ENCODE measurements around the gene CTSL. TPM values are rescaled to one million over a fixed set of nuclear protein-coding genes. Genes with fewer than 3 reads are reported as not detected.
A peak's percentile ranks its signal among the peaks of the same experiment; 100 is the strongest.

Gene CTSL
- total and polyA plus RNA-seq, 4 donors, result 109 to 1,526 (median 213) TPM

DNA sequence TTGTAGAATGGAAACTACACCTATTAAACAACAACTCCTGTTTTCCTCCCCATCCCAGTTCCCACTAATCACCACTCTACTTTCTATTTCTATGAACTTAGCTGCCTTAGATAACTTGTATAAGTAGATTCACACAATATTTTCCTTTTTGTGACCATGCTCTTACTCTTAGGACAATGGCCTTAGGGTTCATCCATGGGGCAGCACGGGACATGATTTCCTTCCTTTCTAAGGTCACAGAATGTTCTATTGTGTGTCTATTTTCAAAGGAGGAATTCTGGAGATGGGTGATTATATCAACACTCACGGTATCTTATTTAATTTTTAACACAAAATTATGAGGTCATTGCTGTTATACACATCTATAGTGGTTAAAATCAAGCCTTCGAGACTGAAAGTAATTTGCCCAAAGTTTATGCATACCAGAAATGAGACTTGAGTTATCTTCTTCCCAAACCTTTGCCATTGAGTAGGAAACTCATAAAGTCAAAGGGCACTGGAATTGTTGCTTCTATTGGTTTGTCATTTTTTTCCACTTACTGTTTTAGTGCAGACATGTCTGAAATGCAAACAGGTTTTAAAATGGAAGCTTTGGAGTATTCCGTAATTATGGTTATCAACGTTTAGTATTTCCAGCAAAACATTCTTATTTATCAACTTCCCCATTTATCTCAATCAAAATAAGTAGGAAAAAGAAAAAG is 23.6 kb downstream of the CTSL start:
- H3K4me3 ChIP-seq, result no peak overlapping the region
- H3K9ac ChIP-seq (ENCODE audit: insufficient read depth in 1 of 2, low read length in 2 of 2), result no peak overlapping the region
- TF ChIP-seq, protein P1, sequence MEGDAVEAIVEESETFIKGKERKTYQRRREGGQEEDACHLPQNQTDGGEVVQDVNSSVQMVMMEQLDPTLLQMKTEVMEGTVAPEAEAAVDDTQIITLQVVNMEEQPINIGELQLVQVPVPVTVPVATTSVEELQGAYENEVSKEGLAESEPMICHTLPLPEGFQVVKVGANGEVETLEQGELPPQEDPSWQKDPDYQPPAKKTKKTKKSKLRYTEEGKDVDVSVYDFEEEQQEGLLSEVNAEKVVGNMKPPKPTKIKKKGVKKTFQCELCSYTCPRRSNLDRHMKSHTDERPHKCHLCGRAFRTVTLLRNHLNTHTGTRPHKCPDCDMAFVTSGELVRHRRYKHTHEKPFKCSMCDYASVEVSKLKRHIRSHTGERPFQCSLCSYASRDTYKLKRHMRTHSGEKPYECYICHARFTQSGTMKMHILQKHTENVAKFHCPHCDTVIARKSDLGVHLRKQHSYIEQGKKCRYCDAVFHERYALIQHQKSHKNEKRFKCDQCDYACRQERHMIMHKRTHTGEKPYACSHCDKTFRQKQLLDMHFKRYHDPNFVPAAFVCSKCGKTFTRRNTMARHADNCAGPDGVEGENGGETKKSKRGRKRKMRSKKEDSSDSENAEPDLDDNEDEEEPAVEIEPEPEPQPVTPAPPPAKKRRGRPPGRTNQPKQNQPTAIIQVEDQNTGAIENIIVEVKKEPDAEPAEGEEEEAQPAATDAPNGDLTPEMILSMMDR (IDR thresholded peaks at IDR 0.05; ENCODE audit: control extremely low read depth, extremely low read depth), result no peak
- 54 to 75% methylated on average over 5 of the region's 5 CpGs for WGBS, 2 donors
- no peak overlapping the region for H3K27ac ChIP-seq (ENCODE audit: low read depth in 1 of 2, low read length in 1 of 2)
- no peaks in the 10 kb centered on the region for H3K27me3 ChIP-seq (ENCODE audit: control insufficient read depth in 3 of 3, insufficient read depth in 3 of 3, low read length in 2 of 3)
- DNase-seq (peak in 1 of 3 donors; percentile 23), ATAC-seq (ENCODE audit: insufficient read depth, low FRiP score) (no peak)
- H3K4me1 ChIP-seq (ENCODE audit: control insufficient read depth in 5 of 5, insufficient read depth in 5 of 5, low read length in 5 of 5), result no peaks in the 10 kb centered on the region
- no peaks in the 10 kb centered on the region for H3K36me3 ChIP-seq (ENCODE audit: control insufficient read depth in 4 of 4, insufficient read depth in 4 of 4, low read length in 4 of 4)
- H3K9me3 ChIP-seq (ENCODE audit: control insufficient read depth in 4 of 4, insufficient read depth in 3 of 4, low read length in 3 of 4), result peaks cover 0 to 9% (median 1%) of the 10 kb centered on the region in 4 donors

DNA sequence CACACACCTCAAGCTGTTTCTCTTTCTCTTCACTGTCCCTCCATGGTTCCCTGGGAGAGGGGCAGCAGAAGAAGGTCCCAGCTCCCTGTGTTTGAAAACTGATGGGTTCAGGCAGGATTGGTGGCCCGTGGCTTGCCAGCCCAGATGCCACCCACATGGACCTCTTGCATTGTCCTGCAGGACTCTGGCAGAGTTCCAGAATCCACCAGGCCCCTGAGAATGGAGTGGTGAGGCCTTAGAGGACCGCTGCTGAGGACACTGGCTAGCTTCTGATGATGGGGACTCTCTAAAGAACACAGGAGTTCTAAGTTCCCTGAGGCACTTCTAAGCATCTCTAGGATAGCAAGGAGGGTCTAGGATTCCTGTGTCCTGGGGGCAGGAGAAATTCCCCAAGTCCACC is 24.8 kb downstream of the CTSL start:
- TF ChIP-seq, protein P1 (IDR thresholded peaks at IDR 0.05; ENCODE audit: control extremely low read depth, extremely low read depth), result no peak
- H3K36me3 ChIP-seq (ENCODE audit: control insufficient read depth in 4 of 4, insufficient read depth in 4 of 4, low read length in 4 of 4), result no peaks in the 10 kb centered on the region
- no peak overlapping the region for H3K4me3 ChIP-seq
- no peaks in the 10 kb centered on the region for H3K4me1 ChIP-seq (ENCODE audit: control insufficient read depth in 5 of 5, insufficient read depth in 5 of 5, low read length in 5 of 5)
- DNase-seq, result no peak
- no peaks in the 10 kb centered on the region for H3K27me3 ChIP-seq (ENCODE audit: control insufficient read depth in 3 of 3, insufficient read depth in 3 of 3, low read length in 2 of 3)
- H3K9me3 ChIP-seq (ENCODE audit: control insufficient read depth in 4 of 4, insufficient read depth in 3 of 4, low read length in 3 of 4), result peaks cover 0 to 9% (median 1%) of the 10 kb centered on the region in 4 donors
- no peak overlapping the region for H3K27ac ChIP-seq (ENCODE audit: low read depth in 1 of 2, low read length in 1 of 2)
- no peak overlapping the region for H3K9ac ChIP-seq (ENCODE audit: insufficient read depth in 1 of 2, low read length in 2 of 2)
- WGBS, 2 donors, result 42 to 63% methylated on average over 2 of the region's 2 CpGs
- no peak for ATAC-seq (ENCODE audit: insufficient read depth, low FRiP score)

DNA sequence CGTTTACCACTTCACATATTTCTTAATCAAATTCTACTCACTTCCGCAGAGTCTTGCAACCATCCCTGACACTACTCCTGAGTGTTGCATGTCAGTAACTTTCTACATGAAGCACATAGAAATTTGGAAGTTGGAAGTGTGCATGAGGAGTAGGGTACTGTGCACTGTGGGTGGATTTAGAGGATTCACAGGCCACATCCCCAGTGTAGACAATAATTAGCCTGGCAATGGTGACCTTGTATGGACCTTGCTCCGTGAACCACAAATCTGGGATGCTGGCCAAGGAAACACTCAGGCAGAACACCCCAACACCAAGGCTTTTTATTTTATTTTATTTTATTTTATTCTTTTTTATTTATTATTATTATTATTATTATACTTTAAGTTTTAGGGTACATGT is 25.5 kb downstream of the CTSL start:
- Histone ChIP-seq H3K27ac (ENCODE audit: low read depth in 1 of 2, low read length in 1 of 2) (no peak overlapping the region), H3K27me3 (ENCODE audit: control insufficient read depth in 3 of 3, insufficient read depth in 3 of 3, low read length in 2 of 3) (no peaks in the 10 kb centered on the region), H3K4me1 (ENCODE audit: control insufficient read depth in 5 of 5, insufficient read depth in 5 of 5, low read length in 5 of 5) (no peaks in the 10 kb centered on the region), H3K4me3 (no peak overlapping the region), H3K9me3 (ENCODE audit: control insufficient read depth in 4 of 4, insufficient read depth in 3 of 4, low read length in 3 of 4) (peaks cover 0 to 9% (median 1%) of the 10 kb centered on the region in 4 donors), H3K36me3 (ENCODE audit: control insufficient read depth in 4 of 4, insufficient read depth in 4 of 4, low read length in 4 of 4) (no peaks in the 10 kb centered on the region), H3K9ac (ENCODE audit: insufficient read depth in 1 of 2, low read length in 2 of 2) (no peak overlapping the region)
- no peak for ATAC-seq (ENCODE audit: insufficient read depth, low FRiP score)
- WGBS, 2 donors, result 87 to 90% methylated on average over 3 of the region's 3 CpGs
- no peak for DNase-seq
- TF ChIP-seq, protein P1 (IDR thresholded peaks at IDR 0.05; ENCODE audit: control extremely low read depth, extremely low read depth), result no peak

DNA sequence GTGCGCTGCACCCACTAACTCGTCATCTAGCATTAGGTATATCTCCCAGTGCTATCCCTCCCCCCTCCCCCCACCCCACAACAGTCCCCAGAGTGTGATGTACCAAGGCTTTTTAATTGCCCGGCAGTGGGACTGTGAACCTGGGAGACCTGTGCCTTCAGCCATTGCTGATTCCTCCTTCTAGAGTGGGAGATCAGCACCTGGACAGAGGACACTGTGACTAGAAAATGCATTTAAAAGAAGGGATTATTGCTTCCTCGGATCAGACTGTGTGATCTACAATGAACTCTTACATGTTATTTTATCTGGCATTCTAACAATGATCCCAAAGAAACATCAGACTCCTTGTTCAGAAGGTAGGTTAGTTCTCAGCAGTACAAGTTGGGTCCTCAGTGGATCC is 25.9 kb downstream of the CTSL start:
- Histone ChIP-seq H3K9ac (ENCODE audit: insufficient read depth in 1 of 2, low read length in 2 of 2) (no peak overlapping the region), H3K27ac (ENCODE audit: low read depth in 1 of 2, low read length in 1 of 2) (no peak overlapping the region), H3K9me3 (ENCODE audit: control insufficient read depth in 4 of 4, insufficient read depth in 3 of 4, low read length in 3 of 4) (peaks cover 0 to 9% (median 1%) of the 10 kb centered on the region in 4 donors), H3K27me3 (ENCODE audit: control insufficient read depth in 3 of 3, insufficient read depth in 3 of 3, low read length in 2 of 3) (no peaks in the 10 kb centered on the region), H3K36me3 (ENCODE audit: control insufficient read depth in 4 of 4, insufficient read depth in 4 of 4, low read length in 4 of 4) (no peaks in the 10 kb centered on the region), H3K4me1 (ENCODE audit: control insufficient read depth in 5 of 5, insufficient read depth in 5 of 5, low read length in 5 of 5) (no peaks in the 10 kb centered on the region), H3K4me3 (no peak overlapping the region)
- TF ChIP-seq, protein P1 (IDR thresholded peaks at IDR 0.05; ENCODE audit: control extremely low read depth, extremely low read depth), result no peak
- no peak for DNase-seq
- no peak for ATAC-seq (ENCODE audit: insufficient read depth, low FRiP score)
- WGBS, 2 donors, result 58 to 74% methylated on average over 2 of the region's 4 CpGs

Data from lung (tissue), 12 donors.